Measurements from ENCODE around the gene SETD7.

SETD7 gene

DNA sequence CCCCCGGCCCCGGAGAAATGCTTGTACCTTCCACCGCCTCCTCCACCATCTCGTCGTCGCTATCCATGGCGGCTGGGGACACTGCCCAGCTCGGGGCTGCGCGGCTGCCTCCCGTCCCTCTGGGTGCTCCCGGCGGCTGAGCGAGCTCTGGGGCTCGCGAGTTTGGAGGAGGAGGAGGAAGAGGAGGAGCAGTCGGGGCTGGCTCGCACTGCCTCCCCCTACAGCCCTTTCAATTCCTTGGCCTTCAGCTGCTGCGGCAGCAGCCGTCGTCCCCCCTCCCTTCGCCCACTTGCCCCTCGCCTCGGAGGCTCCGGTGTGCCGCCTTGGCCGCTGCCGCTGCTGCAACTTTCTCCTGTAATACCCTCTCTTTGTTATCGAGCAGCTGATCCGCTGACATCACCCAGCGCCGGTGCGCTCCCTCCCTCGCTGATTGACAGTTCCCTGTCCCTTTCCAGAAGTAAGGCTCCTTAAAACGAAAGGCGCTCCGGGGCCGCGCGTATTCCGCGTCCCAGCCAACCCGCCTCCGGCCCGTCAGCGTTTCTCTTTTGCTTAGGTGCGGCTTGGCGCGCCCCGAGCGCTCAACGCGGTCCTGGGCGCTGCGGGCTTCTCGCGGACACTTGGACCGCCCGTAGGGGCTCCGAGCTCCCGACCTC is at the start of gene SETD7:
SETD7 (minus strand) TSS at position 149 of the 653 bp plus-strand sequence; CDS start at position 67, 82 bp downstream.
- in situ Hi-C loops (cut with HindIII; ENCODE audit: low sequenced_read_pairs) = no loop called here

DNA sequence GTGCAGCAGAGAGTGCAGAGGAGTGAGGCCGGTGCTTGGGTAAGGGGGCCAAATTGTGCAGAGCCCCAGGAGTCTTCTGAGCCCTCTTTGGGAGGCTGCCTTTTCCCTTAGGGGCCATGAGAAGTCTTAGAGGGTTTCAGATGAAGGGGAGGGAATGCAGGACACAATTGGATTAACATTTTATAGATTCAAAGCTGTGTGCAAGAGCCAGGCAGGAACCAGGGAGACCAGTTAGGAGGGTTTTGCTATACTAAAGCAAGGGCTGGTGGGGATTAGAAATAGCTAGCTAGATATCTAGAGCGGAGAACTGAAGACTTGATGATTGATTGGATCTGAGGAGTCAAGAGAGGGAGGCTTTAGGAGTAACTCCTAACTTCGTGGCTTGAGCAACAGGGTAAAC is 49.5 kb upstream of the SETD7 start:
- in situ Hi-C loops (cut with HindIII; ENCODE audit: low sequenced_read_pairs) = no loop called here

DNA sequence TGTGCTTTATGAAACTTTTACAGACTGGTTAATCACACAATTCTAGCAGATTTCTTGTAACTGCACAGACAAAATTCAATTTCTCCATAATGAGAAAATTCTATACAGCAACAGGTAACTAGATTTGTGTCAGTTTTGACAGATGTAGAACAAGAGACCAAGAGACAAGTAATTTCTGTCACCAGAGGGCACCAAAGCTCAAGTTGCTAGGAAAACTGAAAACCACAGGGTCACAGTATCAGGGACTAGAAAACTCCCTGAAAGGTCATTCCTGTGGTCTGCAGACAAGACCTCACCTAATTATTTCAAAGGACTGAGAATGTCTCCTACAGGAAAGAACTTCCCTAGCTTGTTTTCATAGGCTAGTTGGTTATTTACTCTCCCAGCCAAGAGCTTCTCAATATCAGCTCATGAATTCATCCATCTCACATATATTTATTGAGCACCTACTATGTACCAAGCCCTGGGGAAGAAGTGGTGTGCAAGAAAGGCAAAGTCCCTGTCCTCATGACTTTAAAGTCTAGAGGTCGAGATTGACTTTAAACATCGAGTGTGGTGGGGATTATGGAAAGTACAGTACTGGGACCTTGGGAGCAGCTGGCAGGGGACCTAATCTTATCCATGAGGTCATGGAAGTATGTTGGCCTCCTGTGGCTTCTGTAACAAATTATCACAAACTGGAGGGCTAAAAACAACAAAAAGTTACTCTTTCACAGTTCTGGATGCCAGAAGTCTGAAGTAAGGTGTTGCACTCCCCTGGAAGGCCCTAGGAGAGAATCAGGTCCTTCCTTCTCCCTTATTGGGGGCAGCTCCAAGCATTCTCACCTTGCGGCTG is 47.8 kb upstream of the SETD7 start:
- in situ Hi-C loops (cut with HindIII; ENCODE audit: low sequenced_read_pairs) = no loop called here

DNA sequence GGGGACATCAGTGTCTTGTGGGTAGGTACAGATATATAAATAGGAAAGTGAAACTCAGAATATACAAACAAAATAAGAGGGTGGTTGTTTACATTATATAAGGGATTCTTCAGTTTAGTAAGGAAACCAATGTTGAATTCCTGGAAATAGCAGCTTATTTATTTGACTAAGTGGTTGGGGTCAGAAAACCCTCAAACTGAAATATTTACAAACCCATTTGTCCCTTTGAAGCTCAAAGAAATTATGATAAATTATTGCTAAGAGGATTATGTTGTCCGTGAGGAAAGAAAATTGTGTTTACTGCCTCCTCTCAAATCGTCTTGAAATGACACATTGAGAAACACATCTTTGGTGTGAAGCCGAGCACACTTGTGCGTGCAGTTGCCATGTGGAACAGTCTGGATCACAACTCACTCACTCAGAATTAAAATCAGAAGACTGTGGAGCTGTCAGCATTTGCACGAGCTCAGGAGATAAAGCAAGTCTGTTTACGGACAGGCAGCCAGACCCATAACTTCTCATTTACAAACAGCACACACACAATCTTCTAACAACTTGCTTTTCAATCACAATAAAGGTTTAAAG is 46.8 kb upstream of the SETD7 start:
- in situ Hi-C loops (cut with HindIII; ENCODE audit: low sequenced_read_pairs) = no loop called here

DNA sequence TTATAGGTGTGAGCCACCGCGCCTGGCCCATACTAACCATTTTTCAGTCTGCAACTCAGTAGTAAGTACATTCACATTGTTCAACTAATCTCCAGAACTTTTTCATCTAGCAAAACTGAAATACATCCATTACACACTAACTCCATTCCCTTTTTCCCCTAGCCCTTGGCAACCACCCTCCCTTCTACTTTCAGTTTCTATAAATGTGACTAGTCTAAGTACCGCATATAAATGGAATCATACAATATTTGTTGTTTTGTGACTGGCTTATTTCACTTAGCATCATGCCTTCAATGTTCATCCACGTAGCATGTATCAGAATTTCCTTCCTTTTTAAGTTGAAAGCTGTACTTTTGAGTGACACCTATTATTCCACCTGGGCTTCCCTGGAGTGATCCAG is 44.6 kb upstream of the SETD7 start:
- in situ Hi-C loops (cut with HindIII; ENCODE audit: low sequenced_read_pairs) = no loop called here

DNA sequence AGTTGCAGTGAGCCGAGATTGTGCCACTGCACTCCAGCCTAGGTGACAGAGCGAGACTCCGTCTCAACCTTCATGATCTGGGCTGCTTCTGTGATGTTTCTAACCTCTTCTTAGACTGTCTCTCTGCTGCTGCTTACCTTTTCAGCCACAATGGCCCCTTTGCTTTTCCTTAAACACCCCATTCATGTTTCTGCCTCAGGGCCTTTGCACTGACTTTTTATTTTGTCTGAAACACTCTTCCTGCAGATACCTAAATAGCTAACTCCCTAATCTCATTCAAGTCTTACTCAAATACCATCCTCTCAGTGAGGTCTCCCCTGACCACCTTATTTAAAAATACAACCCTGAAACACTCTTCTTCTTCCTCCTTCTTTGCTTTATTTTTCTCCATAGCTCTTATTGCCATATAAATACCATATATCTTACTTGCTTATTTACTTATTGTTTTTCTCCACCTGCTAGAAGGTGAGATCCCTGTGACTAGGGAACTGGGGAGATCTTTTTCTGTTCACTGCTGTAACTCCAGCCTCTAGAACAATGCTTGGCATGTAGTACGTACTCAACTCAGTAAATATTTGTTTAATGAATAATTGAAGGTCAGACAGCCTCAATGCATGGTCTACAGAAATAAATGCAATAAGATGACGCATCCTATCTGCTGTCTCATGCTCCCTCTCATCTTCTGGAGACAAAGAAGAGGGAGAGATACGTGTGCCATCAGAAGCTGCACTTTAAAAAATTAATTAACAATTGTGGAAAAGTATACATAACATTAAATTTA is 43.8 kb upstream of the SETD7 start:
- in situ Hi-C loops (cut with HindIII; ENCODE audit: low sequenced_read_pairs) = no loop called here

DNA sequence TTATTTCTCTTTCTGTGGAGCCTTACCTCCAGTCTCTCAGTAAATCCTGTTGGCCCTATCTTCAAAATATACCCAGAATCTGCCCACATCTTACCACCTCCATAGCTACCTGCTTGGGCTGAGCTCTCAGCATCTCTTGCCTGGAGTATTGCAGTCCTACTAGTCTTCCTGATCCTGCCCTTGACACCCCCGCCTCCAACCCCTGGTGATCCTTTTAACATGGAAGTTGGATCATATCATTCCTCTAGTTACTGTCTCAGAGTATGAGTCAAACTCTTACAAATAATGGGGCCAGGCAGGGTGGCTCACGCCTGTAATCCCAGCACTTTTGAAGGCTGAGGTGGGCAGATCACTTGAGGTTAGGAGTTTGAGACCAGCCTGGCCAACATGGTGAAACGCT is 43.1 kb upstream of the SETD7 start:
- in situ Hi-C loops (cut with HindIII; ENCODE audit: low sequenced_read_pairs) = no loop called here

DNA sequence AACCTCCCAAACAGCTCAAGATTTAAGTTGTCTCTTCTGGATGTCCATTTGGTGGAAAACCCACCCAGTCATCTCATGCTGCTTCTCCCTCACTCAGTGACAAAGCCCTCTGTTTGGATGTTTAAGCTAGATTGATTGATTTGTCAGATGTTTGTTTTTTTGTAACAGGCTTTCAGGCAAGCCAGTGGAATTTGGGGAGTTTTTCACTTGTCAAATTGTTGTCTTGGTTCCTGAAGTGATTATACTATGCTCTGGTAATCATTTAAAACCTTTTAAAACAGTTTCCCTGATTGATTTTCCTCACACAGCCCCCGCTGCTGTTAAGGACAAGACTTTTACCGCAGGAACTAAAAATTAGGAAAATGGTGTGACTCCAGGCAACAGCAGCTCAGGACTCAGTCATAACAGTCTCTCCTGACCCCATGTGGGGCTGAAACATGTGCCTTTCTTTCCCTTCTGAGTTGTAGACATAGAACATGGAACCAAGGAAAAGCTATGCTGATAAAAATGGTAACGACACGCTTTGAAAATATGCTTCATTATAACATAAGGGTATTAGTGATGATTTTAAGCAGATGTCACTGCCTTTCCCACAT is 40.8 kb upstream of the SETD7 start:
- in situ Hi-C loops (cut with HindIII; ENCODE audit: low sequenced_read_pairs) = no loop called here

DNA sequence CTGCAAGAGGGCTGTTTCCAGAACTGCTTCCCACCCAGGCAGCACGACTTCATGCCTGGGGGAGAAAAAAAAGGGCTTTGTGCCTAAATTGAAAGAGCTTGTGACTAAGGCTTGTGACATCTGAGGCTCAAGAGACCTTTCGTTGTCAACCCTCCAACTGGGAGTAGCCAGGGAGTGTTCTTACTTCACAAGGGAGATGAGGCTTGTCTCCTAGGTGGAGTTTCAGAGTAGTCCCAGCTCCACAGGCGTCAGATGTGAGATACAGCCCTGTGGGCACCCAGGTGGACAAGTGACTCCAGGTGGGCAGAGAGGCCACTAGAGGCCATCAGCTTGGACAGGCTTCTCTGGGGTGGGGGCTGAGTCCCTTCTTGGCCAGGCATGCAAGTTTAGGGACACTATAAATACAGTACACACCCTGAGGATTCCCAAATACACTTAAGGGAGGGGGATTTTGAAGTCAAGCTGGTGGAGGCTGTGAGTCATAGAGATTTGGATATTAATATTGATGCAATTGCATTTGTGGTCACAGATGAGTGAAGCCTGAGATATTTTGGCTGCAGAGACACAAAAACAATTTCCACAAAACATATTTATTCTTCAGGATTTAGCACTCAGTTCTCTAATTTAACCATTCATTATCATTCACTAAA is 40.1 kb upstream of the SETD7 start:
- in situ Hi-C loops (cut with HindIII; ENCODE audit: low sequenced_read_pairs) = no loop called here

DNA sequence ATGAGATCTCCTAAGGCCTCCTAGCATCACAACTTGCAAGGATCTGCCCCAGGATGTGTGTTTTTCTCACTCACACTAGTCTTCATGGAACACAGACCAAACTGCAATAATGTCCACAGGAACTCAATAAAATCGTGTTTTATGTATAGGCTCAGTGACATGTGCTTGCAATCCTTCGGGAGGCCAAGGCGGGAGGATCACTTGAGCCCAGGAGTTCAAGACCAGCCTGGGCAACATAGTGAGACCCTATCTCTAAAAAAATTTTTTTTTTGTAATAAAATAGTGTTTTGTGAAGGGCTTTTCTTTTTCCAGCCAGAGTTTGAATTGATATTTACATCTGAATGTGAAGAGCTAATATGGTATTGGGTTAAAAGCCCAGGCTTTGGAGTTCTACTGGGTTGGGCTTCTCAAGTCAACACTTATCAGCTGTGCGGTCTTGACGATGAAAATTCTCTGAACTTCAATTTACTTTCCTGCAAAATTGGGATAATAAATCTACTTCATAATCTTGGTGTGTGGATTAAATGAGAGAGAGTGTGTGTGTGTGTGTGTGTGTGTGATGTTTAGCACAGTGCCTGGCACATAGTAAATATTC is 38.7 kb upstream of the SETD7 start:
- in situ Hi-C loops (cut with HindIII; ENCODE audit: low sequenced_read_pairs) = no loop called here

DNA sequence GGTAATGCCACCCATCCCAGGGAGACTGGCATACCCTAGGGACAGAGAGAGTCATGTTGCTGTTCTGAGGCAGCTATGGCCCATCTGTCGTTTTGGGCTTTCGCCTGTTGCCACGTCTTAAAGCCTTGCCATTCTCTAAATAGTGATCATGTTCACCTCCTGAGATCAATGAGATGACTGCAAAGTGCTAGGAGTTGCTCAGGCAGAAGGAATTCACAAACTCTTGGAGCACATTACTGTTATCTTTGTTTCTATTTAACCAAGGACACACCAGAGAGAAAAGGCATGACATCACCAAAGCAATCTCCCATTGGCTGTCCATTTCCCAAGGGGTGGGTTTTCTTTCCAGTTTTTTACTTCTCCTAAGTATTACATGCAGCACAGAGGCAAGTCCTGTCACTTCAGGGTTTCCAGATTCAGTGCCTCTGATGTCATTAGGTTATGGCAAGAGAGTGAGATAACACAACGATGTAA is 37.1 kb upstream of the SETD7 start:
- in situ Hi-C loops (cut with HindIII; ENCODE audit: low sequenced_read_pairs) = no loop called here

DNA sequence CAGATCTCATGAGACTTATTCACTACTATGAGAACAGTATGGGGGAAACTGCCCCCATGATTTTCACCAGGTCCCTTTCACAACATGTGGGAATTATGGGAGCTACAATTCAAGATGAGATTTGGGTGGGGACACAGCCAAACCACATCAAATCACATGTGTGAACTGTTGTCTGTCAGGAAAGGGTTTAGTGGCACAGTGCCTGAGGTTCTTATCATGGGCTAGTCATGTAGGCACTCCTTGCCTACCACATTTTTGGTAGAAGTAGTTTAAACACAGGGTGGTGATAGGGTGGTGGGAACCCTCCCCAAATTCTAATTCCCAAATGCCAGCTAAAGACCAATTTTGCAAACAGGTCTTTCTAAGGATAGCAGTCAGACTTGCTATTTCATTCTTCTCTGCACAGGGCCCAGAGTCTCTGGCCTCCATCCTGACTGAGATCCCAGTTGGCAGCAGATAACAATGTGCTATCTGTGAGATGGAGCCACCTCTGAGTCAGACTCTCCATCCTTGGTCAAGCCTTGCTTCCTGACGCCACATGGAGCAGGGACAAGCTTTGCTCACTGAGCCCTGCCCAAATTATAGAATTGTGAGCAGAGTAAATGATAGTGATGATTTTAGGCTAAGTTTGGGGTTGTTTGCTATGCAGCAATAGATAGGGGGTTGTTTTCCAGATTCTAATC is 33.5 kb upstream of the SETD7 start:
- in situ Hi-C loops (cut with HindIII; ENCODE audit: low sequenced_read_pairs) = no loop called here

DNA sequence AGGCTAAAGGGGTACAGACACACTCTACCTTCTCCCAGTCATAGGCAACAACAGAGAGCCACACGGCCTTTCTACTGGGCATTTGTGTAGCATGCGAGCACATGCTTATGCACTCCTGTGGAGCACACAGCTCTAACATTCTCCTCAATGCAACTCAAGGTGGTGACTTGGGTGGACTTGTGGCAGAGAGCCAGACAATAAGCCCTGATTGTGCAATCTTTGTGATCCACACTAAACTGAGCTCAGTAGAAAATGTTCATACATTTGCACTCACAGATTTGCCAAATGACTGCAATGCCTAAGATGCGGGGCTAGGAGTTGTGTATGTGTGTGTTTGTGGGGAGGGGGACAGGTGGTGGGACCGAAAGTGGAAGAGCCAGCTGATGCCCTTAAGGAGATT is 31.4 kb upstream of the SETD7 start:
- in situ Hi-C loops (cut with HindIII; ENCODE audit: low sequenced_read_pairs) = no loop called here

DNA sequence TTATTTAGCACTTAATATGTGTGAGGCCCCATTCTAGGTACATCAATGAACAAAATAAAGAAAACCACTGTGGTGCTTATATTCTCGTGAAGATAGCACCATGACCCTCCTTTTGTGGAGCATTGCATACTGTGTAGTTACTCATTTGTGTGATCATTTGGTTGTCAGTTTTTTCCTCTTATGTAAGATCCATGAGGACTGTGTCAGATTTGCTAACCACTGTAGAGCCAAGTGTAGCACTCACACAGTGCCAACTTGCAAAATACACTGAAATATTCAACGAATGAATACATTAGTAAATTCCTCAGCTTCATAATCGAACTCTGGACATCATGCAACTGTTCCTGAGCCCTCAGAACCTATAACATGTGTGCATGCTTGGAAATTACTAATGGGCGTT is 29.5 kb upstream of the SETD7 start:
- in situ Hi-C loops (cut with HindIII; ENCODE audit: low sequenced_read_pairs) = no loop called here

DNA sequence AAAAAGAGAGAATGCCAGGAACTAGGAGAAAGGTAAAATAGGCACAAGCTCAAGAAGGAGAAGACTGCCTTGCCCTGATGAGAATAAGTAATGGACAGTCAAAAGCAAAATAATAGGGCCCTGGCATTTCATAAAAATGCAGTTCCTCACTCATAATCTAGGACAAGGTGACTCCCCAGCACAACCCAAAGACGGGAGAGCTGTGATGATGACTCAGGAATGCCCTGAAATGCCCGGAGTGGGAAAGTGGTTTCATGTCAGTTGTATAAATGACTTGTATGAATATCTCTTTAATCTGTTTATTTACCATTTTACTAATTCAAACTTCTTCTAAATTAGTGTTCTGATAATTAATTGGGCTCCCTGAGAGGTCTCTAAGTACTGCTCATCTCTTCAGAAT is 28.8 kb upstream of the SETD7 start:
- in situ Hi-C loops (cut with HindIII; ENCODE audit: low sequenced_read_pairs) = no loop called here

DNA sequence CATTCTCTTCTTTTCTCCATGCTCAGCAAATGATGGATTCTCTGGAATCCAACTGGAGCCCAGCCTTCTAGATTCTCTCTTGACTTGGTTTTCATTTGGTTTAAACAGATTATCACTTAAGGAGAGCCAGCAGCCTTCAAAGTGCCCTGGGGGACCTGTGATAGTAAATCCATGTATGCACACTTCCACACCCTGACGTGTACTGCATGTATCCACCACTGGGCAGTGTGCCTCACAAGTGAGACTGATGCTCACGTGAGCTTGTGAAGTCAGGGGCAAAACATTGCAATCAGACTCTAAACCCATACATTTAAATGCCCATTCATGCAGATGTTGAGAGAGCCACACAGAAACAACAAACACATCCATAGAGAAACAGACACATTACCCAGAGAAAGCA is 28.0 kb upstream of the SETD7 start:
- in situ Hi-C loops (cut with HindIII; ENCODE audit: low sequenced_read_pairs) = no loop called here

DNA sequence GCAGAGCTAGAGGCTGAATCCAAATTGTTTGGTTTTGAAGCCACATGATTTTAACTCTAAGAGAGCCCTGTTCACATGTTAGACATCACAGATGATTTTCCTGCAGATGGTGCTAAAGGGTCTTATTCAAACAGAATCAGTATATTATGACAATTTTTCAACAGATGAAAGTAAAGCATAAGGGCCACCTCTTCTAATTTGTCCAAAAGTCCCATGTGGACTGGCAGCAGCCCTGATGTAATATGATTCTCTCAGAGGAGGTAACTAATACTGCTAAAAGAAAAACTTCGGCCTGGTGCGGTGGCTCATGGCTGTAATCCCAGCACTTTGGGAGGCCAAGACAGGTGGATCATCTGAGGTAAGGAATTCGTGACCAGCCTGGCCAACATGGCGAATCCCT is 26.0 kb upstream of the SETD7 start:
- in situ Hi-C loops (cut with HindIII; ENCODE audit: low sequenced_read_pairs) = no loop called here

DNA sequence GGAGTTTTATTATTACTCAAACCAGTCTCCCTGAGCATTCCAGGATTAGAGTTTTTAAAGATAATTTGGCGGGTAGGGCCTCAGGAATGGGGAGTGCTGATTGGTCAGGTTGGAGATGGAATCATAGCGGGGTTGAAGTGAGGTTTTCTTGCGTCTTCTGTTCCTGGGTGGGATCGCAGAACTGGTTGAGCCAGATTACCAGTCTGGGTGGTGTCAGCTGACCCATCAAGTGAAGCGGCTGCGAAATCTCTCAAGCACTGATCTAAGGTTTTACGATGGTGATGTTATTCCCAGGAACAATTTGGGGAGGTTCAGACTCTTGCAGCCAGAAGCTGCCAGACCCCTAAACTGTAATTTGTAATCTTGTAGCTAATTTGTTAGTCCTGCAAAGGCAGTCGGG is 25.1 kb upstream of the SETD7 start:
- in situ Hi-C loops (cut with HindIII; ENCODE audit: low sequenced_read_pairs) = no loop called here

DNA sequence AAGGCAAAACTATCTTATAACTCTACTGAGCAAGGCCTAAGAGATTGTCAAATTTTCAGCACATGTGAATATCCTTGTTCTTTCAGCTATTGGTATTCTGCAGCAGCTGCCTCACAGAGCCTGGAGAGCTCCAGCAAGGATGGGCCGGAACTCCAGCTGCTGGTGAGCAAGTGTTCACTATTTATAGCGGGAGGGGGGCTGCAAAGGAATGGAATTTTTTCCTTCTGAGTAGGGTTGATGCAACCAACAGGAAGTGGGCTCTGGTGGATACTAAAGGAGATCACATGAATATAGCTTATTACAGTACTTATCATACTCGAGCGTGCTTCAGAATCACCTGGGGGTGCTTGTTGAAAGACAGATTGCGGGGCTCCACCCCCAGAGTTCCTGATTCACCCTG is 20.2 kb upstream of the SETD7 start:
- in situ Hi-C loops (cut with HindIII; ENCODE audit: low sequenced_read_pairs) = no loop called here
